Measurements from ENCODE around the gene LENG8.

- TF ChIP-seq POLR2A (IDR thresholded peaks at IDR 0.05) (no peak), POLR2AphosphoS5 (IDR thresholded peaks at IDR 0.05) (no peak)
Observed at GRCh38 chr19:54473892-54474372, 24.9 kb downstream of the LENG8 start.

Data from upper lobe of left lung (tissue), 4 donors.